Sigmoid colon (tissue), 3 donors: ENCODE measurements around the gene PRPF40A.

Source experiments
- CTCF ChIP-seq, 4 experiments: fragments of 450-650 bp in 3 of 4; fragments of 200-600 bp in 1 of 4; IDR thresholded peaks; one replicate each; pipeline ENCODE4 v1.5.1; 2016 to 2019; ENCODE audit warnings: antibody characterized with exemption in 4 of 4, mild to moderate bottlenecking in 3 of 4, moderate library complexity in 2 of 4
- POLR2A ChIP-seq, 2 donors: fragments of 450-650 bp; IDR thresholded peaks; one replicate each; pipeline ENCODE4 v1.6.1; 2016; ENCODE audit warnings: antibody characterized with exemption in 2 of 2, mild to moderate bottlenecking in 2 of 2, moderate library complexity in 2 of 2

GRCh38 chr2:152717228-152718075, at the start of gene PRPF40A:
- no peak for TF ChIP-seq CTCF (IDR thresholded peaks at IDR 0.05)
- peak; percentile 76 to 85 for TF ChIP-seq POLR2A (IDR thresholded peaks at IDR 0.05)
